Upper lobe of left lung (tissue), 4 donors: ENCODE results near the gene KCNJ13.

Experiments
- CTCF ChIP-seq, 6 experiments: fragments of 450-650 bp in 4 of 6; fragments of 200-600 bp in 2 of 6; sonication (generic) in 2 of 6; IDR thresholded peaks; one replicate each; pipeline ENCODE4 v1.5.1; 2016 to 2019; ENCODE audit warnings: antibody characterized with exemption in 6 of 6
- POLR2AphosphoS5 ChIP-seq, 2 donors: sonication (generic); formaldehyde crosslinking; IDR thresholded peaks; one replicate each; pipeline ENCODE4 v1.5.1; 2017; ENCODE audit warnings: antibody characterized with exemption in 2 of 2

GRCh38 chr2:232721882-232722281, 54.5 kb downstream of the KCNJ13 start:
- no peak for TF ChIP-seq CTCF (IDR thresholded peaks at IDR 0.05)
- TF ChIP-seq POLR2AphosphoS5 (IDR thresholded peaks at IDR 0.05) = no peak
